UCSD-AML1 (cell line): ENCODE measurements around the gene ARHGAP29.

Experiments used
- DNase-seq: peaks from one replicate; lab custom pipeline; 2025; ENCODE audit not compliant: unreplicated experiment; lab: John Stamatoyannopoulos, UW

The ARHGAP29 gene

GRCh38 chr1:94126651-94127050, 110.7 kb downstream of the ARHGAP29 start:
- DNase-seq, result no peak

- DNase-seq, result no peak
Observed at GRCh38 chr1:94125551-94126514, 111.6 kb downstream of the ARHGAP29 start.

- DNase-seq, result no peak
Observed at GRCh38 chr1:94124538-94124937, 112.8 kb downstream of the ARHGAP29 start.

GRCh38 chr1:94122201-94122970, 115.0 kb downstream of the ARHGAP29 start:
- no peak for DNase-seq
